ENCODE measurements around the gene SMIM17. TPM values are rescaled to one million over a fixed set of nuclear protein-coding genes. Genes with fewer than 3 reads are reported as not detected.
"Not testable (repeated sequence)": the region's sequence is repeated elsewhere in the genome, so short reads cannot be mapped to it uniquely, and the experiment has no call there.

SMIM17 gene
- total and polyA plus RNA-seq, 11 donors, result 0.24 to 0.72 (median 0.34) TPM; not detected in 5

DNA sequence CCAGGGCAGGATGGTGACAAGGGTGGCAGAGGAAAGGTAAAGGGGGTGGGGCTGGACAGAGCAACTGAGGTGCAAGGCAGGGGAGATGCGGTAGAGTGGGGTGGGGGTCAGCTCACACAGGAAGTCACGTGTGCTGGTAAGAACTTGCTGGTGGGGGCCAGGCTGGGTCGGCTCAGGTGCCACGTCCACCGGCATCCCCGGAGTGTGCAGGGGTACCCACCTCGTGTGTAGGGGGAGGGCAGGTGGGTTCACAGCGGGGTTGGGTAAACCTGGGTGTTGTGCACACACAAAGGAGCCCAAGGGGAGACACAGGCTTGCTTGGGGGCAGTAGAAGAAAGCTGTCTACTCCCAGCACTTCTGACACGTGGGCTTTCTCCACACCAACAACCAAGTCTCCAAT is 25.7 kb downstream of the SMIM17 start:
- TF ChIP-seq POLR2A (IDR thresholded peaks at IDR 0.05) (no peak), CTCF (IDR thresholded peaks at IDR 0.05) (no peak)
- ATAC-seq, result no peak
- intact Hi-C loops (cut with DNase I), result loop anchor here in 2 of 10 donors (5.0 to 10.0 kb wide), 2 partner anchors 71 to 164 kb away; partner anchors contain the start of genes ZNF471 (in 1 of the 2) and ZNF71 (in 1 of the 2)
- Histone ChIP-seq H3K36me3 (peaks cover 0 to 14% (median 9%) of the 10 kb centered on the region in 9 donors), H3K4me1 (peaks cover 0 to 20% (median 12%) of the 10 kb centered on the region in 12 donors), H3K9me3 (peaks cover 0 to 13% (median 0%) of the 10 kb centered on the region in 12 donors), H3K27me3 (no peaks in the 10 kb centered on the region), H3K27ac (no peak overlapping the region), H3K4me3 (no peak overlapping the region)
- WGBS, 4 donors, result 73 to 91% (median 80%) methylated on average over 9 of the region's 9 CpGs
- DNase-seq, result no peak

- intact Hi-C loops (cut with DNase I), result loop anchor here in 2 of 10 donors (5.0 kb wide), 2 partner anchors 73 to 163 kb away; partner anchors contain the start of genes ZNF471 (in 1 of the 2) and ZNF71 (in 1 of the 2)
- Histone ChIP-seq H3K27me3 (no peaks in the 10 kb centered on the region), H3K9me3 (no peaks in the 10 kb centered on the region), H3K4me3 (peak overlapping the region in 11 of 12 donors; percentile 65 to 91 (median 82)), H3K27ac (no peak overlapping the region), H3K4me1 (peaks cover 0 to 20% (median 12%) of the 10 kb centered on the region in 12 donors), H3K36me3 (no peaks in the 10 kb centered on the region)
- TF ChIP-seq POLR2A (IDR thresholded peaks at IDR 0.05) (no peak), CTCF (IDR thresholded peaks at IDR 0.05) (no peak)
- no peak for DNase-seq
- WGBS, 4 donors, result 72 to 87% (median 83%) methylated on average over 10 to 17 of the region's 17 CpGs
- ATAC-seq, result peak in 1 of 4 donors; percentile 2
These were observed 27.5 kb downstream of the SMIM17 start for GRCh38 chr19:56670401-56670960.

- no peaks in the 10 kb centered on the region for H3K27me3 ChIP-seq
- intact Hi-C loops (cut with DNase I), result loop anchor here in 2 of 10 donors (5.0 kb wide), 2 partner anchors 74 to 164 kb away; partner anchors contain the start of genes ZNF471 (in 1 of the 2) and ZNF71 (in 1 of the 2)
- DNase-seq (peak in 3 of 5 donors; percentile 13 to 42 (median 29)), ATAC-seq (peak in 2 of 4 donors; percentile 2 to 41)
- H3K36me3 ChIP-seq, result no peaks in the 10 kb centered on the region
- 28 to 36% (median 32%) methylated on average over 25 to 35 of the region's 35 CpGs for WGBS, 4 donors
- peak overlapping the region in 10 of 12 donors; percentile 43 to 83 (median 61) for H3K27ac ChIP-seq
- peaks cover 0 to 20% (median 12%) of the 10 kb centered on the region in 12 donors for H3K4me1 ChIP-seq
- H3K9me3 ChIP-seq, result no peaks in the 10 kb centered on the region
- no peak for TF ChIP-seq CTCF (IDR thresholded peaks at IDR 0.05)
- TF ChIP-seq POLR2A (IDR thresholded peaks at IDR 0.05), result no peak
- peak overlapping the region; percentile 57 to 91 (median 82) for H3K4me3 ChIP-seq
These were observed 28.1 kb downstream of the SMIM17 start for GRCh38 chr19:56670961-56671612.

- Histone ChIP-seq H3K27me3 (no peaks in the 10 kb centered on the region), H3K36me3 (no peaks in the 10 kb centered on the region), H3K4me3 (peak within 1 kb of the TSS; percentile 57 to 91 (median 82)), H3K27ac (peak within 1 kb of the TSS in 10 of 12 donors; percentile 43 to 83 (median 61)), H3K4me1 (peaks cover 0 to 20% (median 12%) of the 10 kb centered on the region in 12 donors), H3K9me3 (no peaks in the 10 kb centered on the region)
- peak in 1 of 2 donors; percentile 76 for TF ChIP-seq POLR2A (IDR thresholded peaks at IDR 0.05)
- TF ChIP-seq CTCF (IDR thresholded peaks at IDR 0.05), result peak in 9 of 12 donors; percentile 19 to 65 (median 44)
- intact Hi-C loops (cut with DNase I), result loop anchor here in 2 of 10 donors (5.0 kb wide), 2 partner anchors 74 to 164 kb away; partner anchors contain the start of genes ZNF471 (in 1 of the 2) and ZNF71 (in 1 of the 2)
- DNase-seq (peak; percentile 96 to 99 (median 97)), ATAC-seq (peak; percentile 95 to 99 (median 96))
- WGBS, 4 donors, result 0 to 1% (median 0%) methylated on average over 24 to 32 of the region's 32 CpGs; no CpG with 5 or more reads in 1 of the 4 donors
These were observed 28.6 kb downstream of the SMIM17 start, which contains the start of gene ZNF835 for GRCh38 chr19:56671613-56671994. Gene ZNF835, minus strand, starts transcription at chr19:56671757. Its CDS starts 6,559 bp downstream, at chr19:56665198.

DNA sequence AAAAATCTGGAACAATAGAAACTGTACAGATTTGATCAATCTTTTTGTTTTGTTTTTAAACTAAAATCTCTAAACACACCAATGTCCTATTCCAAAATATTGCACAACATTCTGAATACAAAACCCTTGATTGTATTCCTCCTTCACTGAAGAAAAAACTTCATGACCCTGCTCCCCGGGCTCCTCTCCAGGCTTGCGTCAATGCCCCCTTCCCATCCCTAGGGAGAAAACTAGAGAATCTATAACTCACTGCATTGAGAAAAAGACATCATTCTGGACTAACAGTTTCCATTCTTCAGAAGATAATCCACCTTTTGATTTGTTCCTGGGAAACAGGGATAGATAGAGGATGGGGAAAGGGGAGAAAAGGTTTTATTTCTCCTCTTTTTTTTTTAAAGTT is 29.7 kb downstream of the SMIM17 start:
- WGBS, 4 donors, result 77 to 90% (median 83%) methylated on average over 2 of the region's 2 CpGs
- peaks cover 0 to 20% (median 12%) of the 10 kb centered on the region in 12 donors for H3K4me1 ChIP-seq
- not testable (repeated sequence) for ATAC-seq, H3K9me3 ChIP-seq, H3K27ac ChIP-seq, H3K36me3 ChIP-seq, H3K27me3 ChIP-seq, H3K4me3 ChIP-seq
- peak in 1 of 5 donors; percentile 45 for DNase-seq
- intact Hi-C loops (cut with DNase I), result loop anchor here in 2 of 10 donors (5.0 kb wide), 2 partner anchors 75 to 165 kb away; partner anchors contain the start of genes ZNF471 (in 1 of the 2) and ZNF71 (in 1 of the 2)
